ENCODE data around the gene ZFHX2. TPM values are rescaled to one million over a fixed set of nuclear protein-coding genes. Genes with fewer than 3 reads are reported as not detected.

The ZFHX2 gene
- total and polyA plus RNA-seq, 7 experiments from 2014 or later, result 0.45 to 2.6 (median 0.49) TPM; not detected in 2

DNA sequence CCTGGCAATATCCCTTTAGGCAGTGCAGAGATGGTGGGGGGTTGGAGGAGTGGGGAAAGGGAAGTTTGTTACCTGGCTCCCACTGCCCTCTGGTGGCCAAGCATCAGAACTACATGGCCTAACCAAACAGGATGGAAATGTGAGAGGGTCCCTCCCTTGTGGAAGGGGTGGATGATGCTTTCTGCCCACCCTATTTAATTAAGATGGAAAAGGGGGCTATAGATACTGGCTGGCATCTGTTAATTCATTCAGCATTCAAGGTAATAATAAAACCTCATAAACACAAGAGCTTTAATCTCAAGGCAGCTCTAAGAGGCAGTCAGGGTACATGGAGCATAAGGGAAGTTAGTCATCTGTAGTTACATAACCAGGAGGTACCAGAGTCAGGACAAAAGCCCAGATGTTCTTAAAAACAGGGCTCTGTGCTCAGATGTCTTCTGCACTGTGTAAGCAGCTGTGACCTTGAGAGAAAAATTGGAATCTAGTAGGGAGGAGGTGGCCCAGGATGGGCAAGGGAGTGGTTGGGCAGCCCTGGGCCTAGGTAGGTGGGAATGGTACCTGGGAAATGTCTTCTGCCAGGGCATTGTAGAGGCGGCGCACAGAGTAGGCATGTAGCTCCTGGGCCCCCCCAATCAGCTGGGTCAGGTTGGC is 11.4 kb upstream of the ZFHX2 start:
- Histone ChIP-seq H3K9me3 (ENCODE audit: control insufficient read depth in 2 of 3, low read length in 3 of 3) (no peaks in the 10 kb centered on the region), H3K4me3 (ENCODE audit: low read length) (no peak overlapping the region), H3K27me3 (ENCODE audit: control insufficient read depth in 2 of 2, insufficient read depth in 2 of 2, low read length in 2 of 2) (no peaks in the 10 kb centered on the region), H3K36me3 (ENCODE audit: control insufficient read depth in 2 of 3, insufficient read depth in 3 of 3, low read length in 3 of 3) (peaks cover 0 to 81% (median 23%) of the 10 kb centered on the region in 3 experiments), H3K4me1 (ENCODE audit: control insufficient read depth in 2 of 2, insufficient read depth in 2 of 2, low read length in 2 of 2) (peaks cover 10 to 11% of the 10 kb centered on the region in 2 donors), H3K27ac (ENCODE audit: low read depth, low read length) (peak overlapping the region; percentile 29)
- ATAC-seq (peak; percentile 61), DNase-seq (peak in 8 of 9 donors; percentile 34 to 66 (median 55))
- Mint-ChIP-seq H3K36me3 (peaks cover 9 to 33% (median 12%) of the 10 kb centered on the region in 5 donors), H3K4me1 (peaks cover 11 to 45% (median 38%) of the 10 kb centered on the region in 7 donors), H3K27ac (peak overlapping the region; percentile 12 to 85 (median 52)), H3K9me3 (peaks cover 0 to 5% (median 0%) of the 10 kb centered on the region in 11 donors), H3K27me3 (peaks cover 0 to 3% (median 0%) of the 10 kb centered on the region in 5 donors), H3K4me3 (peak overlapping the region in 1 of 10 donors; percentile 64)
- POLR2A ChIA-PET, result interaction anchor here (0.7 to 1.2 kb wide), 4 partner anchors 83 to 1016 kb away, joined by 3 to 5 read pairs (median 4); no protein-coding TSS in a partner anchor
- intact Hi-C loops (cut with micrococcal nuclease), result loop anchor here (1.0 kb wide), 4 partner anchors 24 to 298 kb away; no protein-coding TSS in a partner anchor
- CTCF ChIA-PET, result interaction anchor here (0.6 to 2.2 kb wide), 4 partner anchors 26 to 95 kb away, joined by 3 to 31 read pairs (median 6); no protein-coding TSS in a partner anchor

DNA sequence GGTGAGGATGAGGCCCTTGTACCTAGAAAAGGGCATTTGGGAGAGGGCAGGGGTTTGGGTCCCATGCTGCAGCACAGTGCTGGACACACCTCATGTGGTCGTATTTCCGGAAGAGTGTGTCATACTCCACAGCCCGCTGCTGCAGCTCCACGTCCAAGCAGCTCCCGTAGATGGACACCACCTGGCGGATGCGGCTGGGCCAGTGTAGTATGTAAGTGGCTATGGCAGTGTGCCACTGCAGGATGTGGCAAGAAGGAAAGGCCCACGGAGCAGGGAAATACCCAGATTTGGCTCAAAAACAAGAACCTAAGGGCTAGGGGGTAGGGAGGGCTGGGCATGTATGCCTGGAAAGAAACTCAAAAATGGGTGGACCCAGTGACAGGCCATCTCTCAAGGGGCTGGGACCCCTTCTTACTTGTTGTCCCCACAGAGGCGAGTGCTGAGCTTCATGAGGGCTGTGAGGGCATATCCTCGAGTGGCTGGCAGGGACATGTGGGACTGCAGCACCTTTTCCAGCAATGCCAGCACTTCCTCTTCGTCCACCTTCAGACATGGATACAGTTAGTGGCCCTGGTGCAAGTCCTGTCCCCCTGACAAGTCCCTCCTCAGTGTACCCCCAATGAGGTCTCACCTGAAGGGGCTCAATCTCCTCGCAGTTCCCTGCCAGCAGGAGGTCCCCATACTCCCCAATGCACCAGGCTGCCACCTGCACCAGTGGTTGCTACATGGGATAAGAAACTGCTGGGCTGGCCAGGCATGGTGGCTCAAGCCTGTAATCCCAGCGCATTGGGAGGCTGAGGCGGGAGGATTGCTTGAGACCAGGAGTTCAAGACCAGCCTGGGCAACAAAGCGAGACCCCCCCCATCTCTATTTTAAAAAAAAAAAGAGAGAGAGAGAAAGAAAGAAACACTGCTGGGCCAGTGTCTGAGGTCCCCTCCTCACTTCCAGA is 10.6 kb upstream of the ZFHX2 start:
- H3K36me3 Mint-ChIP-seq, result peaks cover 8 to 32% (median 9%) of the 10 kb centered on the region in 5 donors
- intact Hi-C loops (cut with micrococcal nuclease), result loop anchor here (1.0 kb wide), 4 partner anchors 23 to 297 kb away; no protein-coding TSS in a partner anchor
- DNase-seq, result no peak
- Histone ChIP-seq H3K27ac (ENCODE audit: low read depth, low read length) (no peak overlapping the region), H3K36me3 (ENCODE audit: control insufficient read depth in 2 of 3, insufficient read depth in 3 of 3, low read length in 3 of 3) (peaks cover 0 to 76% (median 23%) of the 10 kb centered on the region in 3 experiments), H3K9me3 (ENCODE audit: control insufficient read depth in 2 of 3, low read length in 3 of 3) (no peaks in the 10 kb centered on the region), H3K4me1 (ENCODE audit: control insufficient read depth in 2 of 2, insufficient read depth in 2 of 2, low read length in 2 of 2) (peaks cover 10 to 14% of the 10 kb centered on the region in 2 donors), H3K4me3 (ENCODE audit: low read length) (no peak overlapping the region), H3K27me3 (ENCODE audit: control insufficient read depth in 2 of 2, insufficient read depth in 2 of 2, low read length in 2 of 2) (no peaks in the 10 kb centered on the region)
- no peaks in the 10 kb centered on the region for H3K9me3 Mint-ChIP-seq
- CTCF ChIA-PET, result interaction anchor here (0.6 to 4.8 kb wide), 10 partner anchors 10 to 87 kb away, joined by 3 to 64 read pairs (median 5); partner anchors contain the start of gene ZFHX2
- POLR2A ChIA-PET, result interaction anchor here (0.6 to 0.8 kb wide), 3 partner anchors 19 to 1015 kb away, joined by 3 to 6 read pairs (median 4); no protein-coding TSS in a partner anchor
- no peak for ATAC-seq
- peak overlapping the region in 5 of 9 donors; percentile 12 to 88 (median 67) for H3K27ac Mint-ChIP-seq
- no peaks in the 10 kb centered on the region for H3K27me3 Mint-ChIP-seq
- H3K4me3 Mint-ChIP-seq, result peak overlapping the region in 1 of 10 donors; percentile 2
- peaks cover 16 to 44% (median 37%) of the 10 kb centered on the region in 7 donors for H3K4me1 Mint-ChIP-seq

DNA sequence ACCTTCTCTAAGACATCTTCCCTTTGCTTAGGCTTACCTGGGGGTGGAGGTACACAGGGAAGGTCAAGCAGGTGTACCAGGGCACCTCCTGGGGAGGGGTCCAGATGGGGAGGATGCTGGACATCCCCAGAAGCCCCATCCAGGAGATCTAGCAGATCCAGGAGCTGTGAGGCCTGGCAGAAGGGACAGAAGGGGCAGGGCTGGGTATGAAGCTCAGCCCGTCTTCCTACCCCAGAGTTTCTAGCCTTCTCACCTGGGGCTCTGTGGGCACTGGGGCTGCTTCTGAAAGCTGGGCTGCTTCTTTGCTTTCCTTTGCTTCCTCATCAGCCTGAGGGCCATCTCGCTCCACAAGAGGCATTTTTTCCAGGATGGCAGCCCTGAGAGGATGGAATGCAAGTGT is 9.7 kb upstream of the ZFHX2 start:
- Histone ChIP-seq H3K4me1 (ENCODE audit: control insufficient read depth in 2 of 2, insufficient read depth in 2 of 2, low read length in 2 of 2) (peaks cover 8 to 15% of the 10 kb centered on the region in 2 donors), H3K27me3 (ENCODE audit: control insufficient read depth in 2 of 2, insufficient read depth in 2 of 2, low read length in 2 of 2) (no peaks in the 10 kb centered on the region), H3K36me3 (ENCODE audit: control insufficient read depth in 2 of 3, insufficient read depth in 3 of 3, low read length in 3 of 3) (peaks cover 0 to 75% (median 23%) of the 10 kb centered on the region in 3 experiments), H3K27ac (ENCODE audit: low read depth, low read length) (no peak overlapping the region), H3K9me3 (ENCODE audit: control insufficient read depth in 2 of 3, low read length in 3 of 3) (no peaks in the 10 kb centered on the region), H3K4me3 (ENCODE audit: low read length) (no peak overlapping the region)
- Mint-ChIP-seq H3K4me3 (no peak overlapping the region), H3K27me3 (no peaks in the 10 kb centered on the region), H3K9me3 (no peaks in the 10 kb centered on the region), H3K36me3 (peaks cover 8 to 32% (median 9%) of the 10 kb centered on the region in 5 donors), H3K4me1 (peaks cover 20 to 43% (median 38%) of the 10 kb centered on the region in 7 donors), H3K27ac (peak overlapping the region in 2 of 9 donors; percentile 67 to 88)
- ChIA-PET POLR2A (no interaction called here), CTCF (interaction anchor here (0.8 to 4.8 kb wide), 6 partner anchors 9 to 84 kb away, joined by 3 to 64 read pairs (median 5); partner anchors contain the start of gene ZFHX2)
- DNase-seq (no peak), ATAC-seq (no peak)
- intact Hi-C loops (cut with micrococcal nuclease), result no loop called here

DNA sequence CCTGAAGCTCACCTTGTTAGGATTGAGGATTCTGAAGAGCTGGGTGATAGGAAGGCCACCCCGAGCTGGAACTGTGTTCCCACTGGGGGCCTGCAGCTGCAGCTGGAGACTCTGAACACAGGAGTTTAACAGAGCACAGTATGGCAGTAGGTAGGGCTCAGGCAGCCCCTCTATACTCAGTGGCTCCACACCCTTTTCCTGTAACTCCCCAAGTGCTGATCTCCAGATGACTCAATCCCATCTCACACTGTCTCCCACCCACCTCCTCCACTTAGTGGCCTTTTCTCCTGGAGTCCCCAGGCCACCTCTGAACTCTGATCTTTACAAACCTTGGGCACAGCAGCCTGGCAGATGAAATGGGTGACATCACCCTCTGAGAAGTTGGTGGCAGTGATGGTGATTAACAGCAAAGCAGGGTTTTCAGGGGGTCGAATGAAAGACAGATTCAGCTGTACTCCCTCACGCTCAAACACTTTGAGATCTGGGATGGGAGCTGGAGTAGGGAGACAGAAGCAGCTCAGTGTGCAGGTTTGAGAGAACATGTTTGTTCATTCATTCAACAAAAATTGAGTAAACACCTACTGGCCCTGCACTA is 8.5 kb upstream of the ZFHX2 start:
- DNase-seq, result no peak
- Mint-ChIP-seq H3K9me3 (no peaks in the 10 kb centered on the region), H3K4me1 (peaks cover 24 to 51% (median 45%) of the 10 kb centered on the region in 7 donors), H3K36me3 (peaks cover 8 to 28% (median 9%) of the 10 kb centered on the region in 5 donors), H3K4me3 (no peak overlapping the region), H3K27ac (peak overlapping the region in 4 of 9 donors; percentile 4 to 71 (median 30)), H3K27me3 (no peaks in the 10 kb centered on the region)
- ChIA-PET POLR2A (interaction anchor here (0.6 to 1.4 kb wide), 4 partner anchors 10 to 239 kb away, joined by 3 to 12 read pairs (median 4); partner anchors contain the start of gene PABPN1), CTCF (interaction anchor here (0.7 to 4.8 kb wide), 7 partner anchors 21 to 290 kb away, joined by 3 to 64 read pairs (median 3); no protein-coding TSS in a partner anchor)
- Histone ChIP-seq H3K4me1 (ENCODE audit: control insufficient read depth in 2 of 2, insufficient read depth in 2 of 2, low read length in 2 of 2) (peaks cover 6 to 14% of the 10 kb centered on the region in 2 donors), H3K27ac (ENCODE audit: low read depth, low read length) (no peak overlapping the region), H3K36me3 (ENCODE audit: control insufficient read depth in 2 of 3, insufficient read depth in 3 of 3, low read length in 3 of 3) (peaks cover 0 to 68% (median 23%) of the 10 kb centered on the region in 3 experiments), H3K4me3 (ENCODE audit: low read length) (no peak overlapping the region), H3K27me3 (ENCODE audit: control insufficient read depth in 2 of 2, insufficient read depth in 2 of 2, low read length in 2 of 2) (no peaks in the 10 kb centered on the region), H3K9me3 (ENCODE audit: control insufficient read depth in 2 of 3, low read length in 3 of 3) (no peaks in the 10 kb centered on the region)
- ATAC-seq, result no peak
- intact Hi-C loops (cut with micrococcal nuclease), result loop anchor here (5.0 to 10.0 kb wide), 4 partner anchors 258 to 875 kb away; partner anchors contain the start of genes ACIN1 (in 1 of the 2), C14orf119 (in 1 of the 2), DCAF11 (in 1 of the 2) and NRL (in 1 of the 2)

DNA sequence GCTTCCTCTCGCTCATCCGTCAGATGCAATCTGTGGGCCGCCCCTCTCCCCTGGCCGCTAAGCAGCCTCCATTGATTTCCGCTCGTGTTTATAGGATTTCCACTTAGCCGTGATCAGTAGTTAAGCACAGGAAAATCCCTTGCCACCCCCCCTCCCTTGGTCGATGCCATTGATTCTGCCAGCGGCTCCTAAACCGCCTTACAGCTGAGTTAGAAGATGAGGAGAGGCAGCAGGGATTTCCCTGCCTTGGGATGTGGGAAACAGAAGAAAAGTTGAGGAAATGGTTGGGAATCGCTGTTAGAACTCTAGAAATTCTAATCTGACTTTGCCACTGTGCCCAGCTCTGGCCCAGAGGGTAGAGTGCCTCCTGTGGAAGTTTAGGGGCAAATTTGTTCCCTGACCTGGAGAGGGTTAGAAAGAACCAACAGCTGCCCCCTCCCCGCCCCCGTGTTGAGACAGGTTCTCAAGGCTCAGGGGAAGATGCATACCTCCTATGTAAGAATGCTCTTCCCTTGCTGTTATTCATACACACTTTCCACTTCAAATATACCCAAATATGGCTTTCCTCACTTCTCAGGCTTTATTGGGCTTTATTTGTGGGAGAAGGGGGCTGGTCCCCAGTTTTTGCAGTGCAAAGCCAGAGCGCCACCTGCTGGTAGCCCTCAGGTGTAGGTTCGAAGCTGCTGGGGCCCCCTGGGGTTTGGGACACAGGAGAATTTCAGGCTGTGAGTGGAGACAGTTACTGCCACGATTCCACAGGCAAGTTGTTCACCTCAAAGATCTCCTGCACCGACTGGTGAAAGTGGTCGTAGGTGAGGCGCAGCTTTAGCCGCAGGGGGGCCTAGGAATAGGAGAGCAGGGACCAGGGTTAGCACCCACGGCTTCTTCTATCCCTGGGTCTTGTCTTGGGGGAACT is 7.7 kb upstream of the ZFHX2 start:
- Mint-ChIP-seq H3K4me1 (peaks cover 24 to 44% (median 41%) of the 10 kb centered on the region in 7 donors), H3K36me3 (peaks cover 6 to 26% (median 9%) of the 10 kb centered on the region in 5 donors), H3K27me3 (no peaks in the 10 kb centered on the region), H3K9me3 (no peaks in the 10 kb centered on the region), H3K4me3 (peak overlapping the region in 1 of 10 donors; percentile 6), H3K27ac (peak overlapping the region in 6 of 9 donors; percentile 9 to 71 (median 39))
- no peak overlapping the region for H3K27ac ChIP-seq (ENCODE audit: low read depth, low read length)
- peaks cover 0 to 60% (median 23%) of the 10 kb centered on the region in 3 experiments for H3K36me3 ChIP-seq (ENCODE audit: control insufficient read depth in 2 of 3, insufficient read depth in 3 of 3, low read length in 3 of 3)
- DNase-seq (peak; percentile 33 to 75 (median 54)), ATAC-seq (no peak)
- no peak overlapping the region for H3K4me3 ChIP-seq (ENCODE audit: low read length)
- peaks cover 6 to 14% of the 10 kb centered on the region in 2 donors for H3K4me1 ChIP-seq (ENCODE audit: control insufficient read depth in 2 of 2, insufficient read depth in 2 of 2, low read length in 2 of 2)
- no peaks in the 10 kb centered on the region for H3K27me3 ChIP-seq (ENCODE audit: control insufficient read depth in 2 of 2, insufficient read depth in 2 of 2, low read length in 2 of 2)
- POLR2A ChIA-PET, result interaction anchor here (0.7 to 1.4 kb wide), 7 partner anchors 10 to 238 kb away, joined by 3 to 12 read pairs (median 3); partner anchors contain the start of gene PABPN1
- CTCF ChIA-PET, result interaction anchor here (0.7 to 4.8 kb wide), 8 partner anchors 11 to 291 kb away, joined by 3 to 64 read pairs (median 4); no protein-coding TSS in a partner anchor
- no peaks in the 10 kb centered on the region for H3K9me3 ChIP-seq (ENCODE audit: control insufficient read depth in 2 of 3, low read length in 3 of 3)
- intact Hi-C loops (cut with micrococcal nuclease), result loop anchor here (5.0 to 10.0 kb wide), 4 partner anchors 257 to 876 kb away; partner anchors contain the start of genes ACIN1 (in 1 of the 2), C14orf119 (in 1 of the 2), DCAF11 (in 1 of the 2) and NRL (in 1 of the 2)

All from naive thymus-derived CD4-positive, alpha-beta T cell (primary cell).